ENCODE results near the gene EVX1.

The EVX1 gene

GRCh38 chr7:27210441-27211083 lies 32.0 kb upstream of the EVX1 start:
- H3K27me3 ChIP-seq: peaks cover 82 to 100% (median 97%) of the 10 kb centered on the region in 11 experiments
- peak overlapping the region in 6 of 11 experiments; percentile 10 to 59 (median 44); a peak in 11 of 22 replicates for H3K4me2 ChIP-seq
- peaks cover 0 to 14% (median 1%) of the 10 kb centered on the region in 11 experiments; a peak in 7 of 22 replicates for H3K9me3 ChIP-seq (replicated peaks in 1 of 11)
- H3K9ac ChIP-seq: no peak overlapping the region
- TF ChIP-seq Cebpa-rat (IDR thresholded peaks at IDR 0.05): no peak
- no peak overlapping the region for H3K4me3 ChIP-seq
- H4K20me1 ChIP-seq: peaks cover 0 to 16% (median 0%) of the 10 kb centered on the region in 11 experiments; a peak in 8 of 22 replicates
- no peaks in the 10 kb centered on the region for H3K36me3 ChIP-seq
- H3K4me1 ChIP-seq: peaks cover 0 to 18% (median 0%) of the 10 kb centered on the region in 10 experiments; a peak in 7 of 20 replicates
- H3K27ac ChIP-seq: no peak overlapping the region

GRCh38 chr7:27211084-27211446 lies 31.5 kb upstream of the EVX1 start:
- Histone ChIP-seq H3K4me3 (no peak overlapping the region), H3K4me1 (peaks cover 0 to 18% (median 0%) of the 10 kb centered on the region in 10 experiments; a peak in 7 of 20 replicates), H3K4me2 (no peak overlapping the region), H3K9me3 (replicated peaks in 1 of 11) (peaks cover 0 to 9% (median 0%) of the 10 kb centered on the region in 11 experiments; a peak in 2 of 22 replicates), H3K36me3 (no peaks in the 10 kb centered on the region), H3K27ac (no peak overlapping the region), H4K20me1 (peaks cover 0 to 12% (median 0%) of the 10 kb centered on the region in 11 experiments; a peak in 5 of 22 replicates), H3K9ac (no peak overlapping the region), H3K27me3 (peaks cover 78 to 100% (median 94%) of the 10 kb centered on the region in 11 experiments)
- no peak for TF ChIP-seq Cebpa-rat (IDR thresholded peaks at IDR 0.05)

GRCh38 chr7:27211764-27212204 lies 30.8 kb upstream of the EVX1 start:
- Histone ChIP-seq H3K4me2 (no peak overlapping the region), H3K4me3 (no peak overlapping the region), H4K20me1 (peaks cover 0 to 12% (median 0%) of the 10 kb centered on the region in 11 experiments; a peak in 4 of 22 replicates), H3K9ac (no peak overlapping the region), H3K27me3 (peaks cover 73 to 100% (median 93%) of the 10 kb centered on the region in 11 experiments), H3K27ac (no peak overlapping the region), H3K4me1 (peaks cover 0 to 18% (median 0%) of the 10 kb centered on the region in 10 experiments; a peak in 7 of 20 replicates), H3K36me3 (no peaks in the 10 kb centered on the region), H3K9me3 (replicated peaks in 1 of 11) (peaks cover 0 to 9% (median 0%) of the 10 kb centered on the region in 11 experiments; a peak in 1 of 22 replicates)
- no peak for TF ChIP-seq Cebpa-rat (IDR thresholded peaks at IDR 0.05)

GRCh38 chr7:27212497-27213432 lies 29.8 kb upstream of the EVX1 start:
- H3K9ac ChIP-seq: no peak overlapping the region
- peaks cover 0 to 15% (median 0%) of the 10 kb centered on the region in 10 experiments; a peak in 7 of 20 replicates for H3K4me1 ChIP-seq
- H3K36me3 ChIP-seq: no peaks in the 10 kb centered on the region
- H3K9me3 ChIP-seq (replicated peaks in 1 of 11): peaks cover 0 to 9% (median 0%) of the 10 kb centered on the region in 11 experiments; a peak in 1 of 22 replicates
- H4K20me1 ChIP-seq: peaks cover 0 to 8% (median 0%) of the 10 kb centered on the region in 11 experiments; a peak in 4 of 22 replicates
- no peak overlapping the region for H3K4me3 ChIP-seq
- no peak overlapping the region for H3K27ac ChIP-seq
- peaks cover 65 to 100% (median 91%) of the 10 kb centered on the region in 11 experiments for H3K27me3 ChIP-seq
- TF ChIP-seq Cebpa-rat (IDR thresholded peaks at IDR 0.05): no peak
- H3K4me2 ChIP-seq: no peak overlapping the region

- H3K4me1 ChIP-seq: peaks cover 0 to 10% (median 0%) of the 10 kb centered on the region in 10 experiments; a peak in 4 of 20 replicates
- H3K27me3 ChIP-seq: peaks cover 56 to 96% (median 88%) of the 10 kb centered on the region in 11 experiments
- H3K4me3 ChIP-seq: no peak overlapping the region
- H3K9me3 ChIP-seq (replicated peaks in 1 of 11): peaks cover 0 to 9% (median 0%) of the 10 kb centered on the region in 11 experiments; a peak in 1 of 22 replicates
- H3K27ac ChIP-seq: no peak overlapping the region
- TF ChIP-seq Cebpa-rat (IDR thresholded peaks at IDR 0.05): no peak
- H3K9ac ChIP-seq: no peak overlapping the region
- no peaks in the 10 kb centered on the region for H3K36me3 ChIP-seq
- H4K20me1 ChIP-seq: peaks cover 0 to 6% (median 0%) of the 10 kb centered on the region in 11 experiments; a peak in 3 of 22 replicates
- H3K4me2 ChIP-seq: peak overlapping the region in 1 of 11 experiments; percentile 15; a peak in 1 of 22 replicates
Measured at GRCh38 chr7:27213433-27214238, 29.0 kb upstream of the EVX1 start.

- no peak overlapping the region for H3K9ac ChIP-seq
- H3K9me3 ChIP-seq (replicated peaks in 1 of 11): peaks cover 0 to 9% (median 0%) of the 10 kb centered on the region in 11 experiments; a peak in 1 of 22 replicates
- no peak for TF ChIP-seq Cebpa-rat (IDR thresholded peaks at IDR 0.05)
- H3K4me1 ChIP-seq: peaks cover 0 to 10% (median 0%) of the 10 kb centered on the region in 10 experiments; a peak in 4 of 20 replicates
- H3K27ac ChIP-seq: no peak overlapping the region
- H3K27me3 ChIP-seq: peaks cover 57 to 96% (median 88%) of the 10 kb centered on the region in 11 experiments
- no peak overlapping the region for H3K4me3 ChIP-seq
- H3K4me2 ChIP-seq: peak overlapping the region in 1 of 11 experiments; percentile 15; a peak in 1 of 22 replicates
- no peaks in the 10 kb centered on the region for H3K36me3 ChIP-seq
- peaks cover 0 to 6% (median 0%) of the 10 kb centered on the region in 11 experiments; a peak in 3 of 22 replicates for H4K20me1 ChIP-seq
Measured at GRCh38 chr7:27214239-27214950, 28.2 kb upstream of the EVX1 start.

GRCh38 chr7:27215356-27215755 lies 27.2 kb upstream of the EVX1 start:
- Histone ChIP-seq H3K4me2 (no peak overlapping the region), H3K27me3 (peaks cover 59 to 96% (median 88%) of the 10 kb centered on the region in 11 experiments)

More at GRCh38 chr7:27215356-27215755, 27.2 kb upstream of the EVX1 start:
- peaks cover 0 to 9% (median 0%) of the 10 kb centered on the region in 11 experiments; a peak in 4 of 22 replicates for H4K20me1 ChIP-seq
- no peak for TF ChIP-seq Cebpa-rat (IDR thresholded peaks at IDR 0.05)
- no peak overlapping the region for H3K4me3 ChIP-seq
- H3K36me3 ChIP-seq: no peaks in the 10 kb centered on the region
- H3K9ac ChIP-seq: no peak overlapping the region
- H3K9me3 ChIP-seq (replicated peaks in 1 of 11): peaks cover 0 to 14% (median 0%) of the 10 kb centered on the region in 11 experiments; a peak in 5 of 22 replicates
- no peak overlapping the region for H3K27ac ChIP-seq
- H3K4me1 ChIP-seq: peaks cover 0 to 10% (median under 1%) of the 10 kb centered on the region in 10 experiments; a peak in 7 of 20 replicates

Measured in BLaER1 treated with 17β-estradiol and CSF1 and Interleukin-3, amounts not matched to agents 10 nM and 100 nM (cell line).